Endothelial cell (in vitro differentiated cells): Measurements from ENCODE around the gene CRIP1. TPM values are rescaled to one million over a fixed set of nuclear protein-coding genes. Genes with fewer than 3 reads are reported as not detected.

Source experiments
- DNase-seq: peaks from one replicate; pipeline ENCODE4 v3.0.0; 2021; ENCODE audit warnings: low spot score
- H3K27ac Mint-ChIP-seq: one replicate; pipeline ENCODE4 v1.8.0; 2021; ENCODE audit warnings: mixed read lengths, inconsistent platforms; ENCODE audit not compliant: unreplicated experiment
- H3K27me3 Mint-ChIP-seq: one replicate; pipeline ENCODE4 v1.8.0; 2021; ENCODE audit warnings: mild to moderate bottlenecking, moderate library complexity, mixed read lengths, inconsistent platforms; ENCODE audit not compliant: unreplicated experiment
- H3K36me3 Mint-ChIP-seq: one replicate; pipeline ENCODE4 v1.8.0; 2021; ENCODE audit warnings: mild to moderate bottlenecking, low read depth, mixed read lengths, inconsistent platforms; ENCODE audit not compliant: unreplicated experiment
- H3K4me1 Mint-ChIP-seq: one replicate; pipeline ENCODE4 v1.8.0; 2021; ENCODE audit warnings: mild to moderate bottlenecking, mixed read lengths, inconsistent platforms; ENCODE audit not compliant: unreplicated experiment
- H3K4me3 Mint-ChIP-seq: one replicate; pipeline ENCODE4 v1.8.0; 2021; ENCODE audit warnings: mild to moderate bottlenecking, mixed read lengths, inconsistent platforms; ENCODE audit not compliant: unreplicated experiment
- H3K9me3 Mint-ChIP-seq: one replicate; pipeline ENCODE4 v1.8.0; 2021; ENCODE audit warnings: mixed read lengths, inconsistent platforms; ENCODE audit not compliant: unreplicated experiment
- total RNA-seq: library from RNA; stranded (reverse); fragmentation: NEBNext Ultra II Directional; extraction: Animal tissue kit (Norgen Biotek cat#: 25700); gene quantifications from one replicate; pipeline ENCODE4 v1.2.1, GENCODE V29; 2021; ENCODE audit not compliant: unreplicated experiment
- TF ChIP-seq, protein P1 (sequence below): fragments of 200-600 bp; sonication (generic); IDR thresholded peaks from one replicate; pipeline ENCODE4 v1.5.0; 2021; ENCODE audit warnings: antibody characterized with exemption; ENCODE audit not compliant: unreplicated experiment

Gene CRIP1
- total RNA-seq, 1 donor from 2014 or later: 2.5 TPM

DNA sequence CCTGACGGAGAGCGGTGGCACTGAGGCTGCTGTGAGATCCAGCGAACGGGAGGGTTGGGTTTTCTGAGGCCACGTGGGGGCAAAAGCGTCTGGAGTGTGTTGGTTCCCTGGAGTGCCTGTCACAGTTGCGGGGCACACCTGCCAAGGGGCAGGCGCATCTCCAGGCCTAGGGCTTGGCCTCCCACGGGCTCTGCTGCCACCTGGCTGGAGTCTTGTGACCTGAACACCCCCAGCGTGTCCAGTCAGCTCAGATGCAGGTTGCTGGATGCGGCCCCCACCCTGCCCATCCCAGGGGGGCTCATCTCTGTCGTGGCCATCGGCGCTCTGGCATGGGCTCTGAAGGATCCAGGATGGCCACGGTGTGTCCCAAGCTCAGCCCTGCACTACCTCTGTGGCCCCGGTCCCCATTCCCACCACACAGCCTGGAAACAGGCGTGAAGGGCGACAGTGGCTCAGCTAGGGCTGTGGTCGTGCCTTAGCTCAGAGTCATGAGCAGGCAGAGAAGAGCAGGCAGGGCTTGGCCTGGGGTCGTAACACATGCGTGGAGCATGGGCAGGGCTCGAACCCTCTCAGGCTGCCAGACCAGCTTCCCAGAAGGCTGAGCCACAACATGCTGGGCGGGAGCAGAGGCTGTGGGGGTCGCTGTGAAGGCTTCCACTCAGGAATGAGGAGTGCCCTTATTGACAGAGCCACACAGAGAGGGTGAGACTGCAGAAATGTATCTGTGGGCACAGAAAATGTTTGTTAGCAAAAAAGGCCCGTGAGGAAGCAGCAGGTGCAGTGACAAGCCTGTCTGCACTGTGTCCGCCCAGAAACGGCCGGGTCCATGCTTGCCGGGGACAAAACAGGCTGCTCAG, 35.6 kb upstream of the CRIP1 start:
- peaks cover 10% of the 10 kb centered on the region for H3K27me3 Mint-ChIP-seq
- H3K27ac Mint-ChIP-seq: no peak overlapping the region
- H3K9me3 Mint-ChIP-seq: no peaks in the 10 kb centered on the region
- no peak for DNase-seq
- H3K36me3 Mint-ChIP-seq: peaks cover 17% of the 10 kb centered on the region
- H3K4me1 Mint-ChIP-seq: no peaks in the 10 kb centered on the region
- H3K4me3 Mint-ChIP-seq: no peak overlapping the region
- TF ChIP-seq, protein P1, sequence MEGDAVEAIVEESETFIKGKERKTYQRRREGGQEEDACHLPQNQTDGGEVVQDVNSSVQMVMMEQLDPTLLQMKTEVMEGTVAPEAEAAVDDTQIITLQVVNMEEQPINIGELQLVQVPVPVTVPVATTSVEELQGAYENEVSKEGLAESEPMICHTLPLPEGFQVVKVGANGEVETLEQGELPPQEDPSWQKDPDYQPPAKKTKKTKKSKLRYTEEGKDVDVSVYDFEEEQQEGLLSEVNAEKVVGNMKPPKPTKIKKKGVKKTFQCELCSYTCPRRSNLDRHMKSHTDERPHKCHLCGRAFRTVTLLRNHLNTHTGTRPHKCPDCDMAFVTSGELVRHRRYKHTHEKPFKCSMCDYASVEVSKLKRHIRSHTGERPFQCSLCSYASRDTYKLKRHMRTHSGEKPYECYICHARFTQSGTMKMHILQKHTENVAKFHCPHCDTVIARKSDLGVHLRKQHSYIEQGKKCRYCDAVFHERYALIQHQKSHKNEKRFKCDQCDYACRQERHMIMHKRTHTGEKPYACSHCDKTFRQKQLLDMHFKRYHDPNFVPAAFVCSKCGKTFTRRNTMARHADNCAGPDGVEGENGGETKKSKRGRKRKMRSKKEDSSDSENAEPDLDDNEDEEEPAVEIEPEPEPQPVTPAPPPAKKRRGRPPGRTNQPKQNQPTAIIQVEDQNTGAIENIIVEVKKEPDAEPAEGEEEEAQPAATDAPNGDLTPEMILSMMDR: no peak

DNA sequence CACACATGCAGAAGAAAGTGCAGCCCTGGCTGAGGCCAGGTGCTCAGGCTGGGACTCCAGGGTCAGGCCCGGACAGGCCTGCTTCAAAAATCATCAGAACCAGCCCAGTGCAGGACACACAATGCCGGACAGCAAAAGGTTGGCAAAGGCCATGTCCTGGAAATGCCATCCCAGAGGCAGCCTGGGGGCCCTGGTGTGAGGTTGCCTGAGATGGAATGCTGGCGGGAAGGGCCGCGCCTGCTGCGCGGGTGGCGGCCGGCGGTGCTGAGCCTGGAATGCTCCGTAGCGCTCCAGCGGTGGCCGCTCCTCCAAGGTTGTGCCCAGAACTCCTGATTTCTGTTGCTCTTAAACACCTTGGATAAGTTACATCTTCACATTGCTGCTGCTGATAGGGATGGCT, 33.7 kb upstream of the CRIP1 start:
- no peak for DNase-seq
- H3K4me1 Mint-ChIP-seq: no peaks in the 10 kb centered on the region
- no peaks in the 10 kb centered on the region for H3K9me3 Mint-ChIP-seq
- H3K4me3 Mint-ChIP-seq: no peak overlapping the region
- no peak overlapping the region for H3K27ac Mint-ChIP-seq
- TF ChIP-seq, protein P1: no peak
- peaks cover 12% of the 10 kb centered on the region for H3K27me3 Mint-ChIP-seq
- H3K36me3 Mint-ChIP-seq: peaks cover 17% of the 10 kb centered on the region

DNA sequence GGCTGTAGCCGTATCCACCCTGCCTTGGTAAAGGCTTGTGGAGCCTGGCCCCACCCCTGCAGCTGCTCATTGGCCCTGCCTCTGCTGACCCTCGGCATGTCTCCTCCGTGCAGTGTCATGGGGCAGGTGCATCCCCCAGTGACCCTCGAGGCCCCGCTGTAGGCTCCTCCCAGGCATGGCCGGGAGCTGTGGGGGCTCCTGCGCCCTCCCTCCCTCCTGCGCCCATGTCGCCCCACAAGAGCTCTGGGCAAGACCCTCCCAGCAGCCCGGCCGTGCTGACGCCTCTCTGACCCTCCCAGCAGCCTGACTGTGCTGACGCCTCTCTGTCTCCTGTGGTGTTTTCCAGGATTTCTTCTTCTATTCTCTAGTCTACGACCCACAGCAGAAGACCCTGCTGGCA, 32.8 kb upstream of the CRIP1 start:
- no peak overlapping the region for H3K27ac Mint-ChIP-seq
- H3K27me3 Mint-ChIP-seq: peaks cover 8% of the 10 kb centered on the region
- TF ChIP-seq, protein P1: no peak
- H3K4me1 Mint-ChIP-seq: no peaks in the 10 kb centered on the region
- peaks cover 17% of the 10 kb centered on the region for H3K36me3 Mint-ChIP-seq
- H3K4me3 Mint-ChIP-seq: no peak overlapping the region
- no peak for DNase-seq
- no peaks in the 10 kb centered on the region for H3K9me3 Mint-ChIP-seq

DNA sequence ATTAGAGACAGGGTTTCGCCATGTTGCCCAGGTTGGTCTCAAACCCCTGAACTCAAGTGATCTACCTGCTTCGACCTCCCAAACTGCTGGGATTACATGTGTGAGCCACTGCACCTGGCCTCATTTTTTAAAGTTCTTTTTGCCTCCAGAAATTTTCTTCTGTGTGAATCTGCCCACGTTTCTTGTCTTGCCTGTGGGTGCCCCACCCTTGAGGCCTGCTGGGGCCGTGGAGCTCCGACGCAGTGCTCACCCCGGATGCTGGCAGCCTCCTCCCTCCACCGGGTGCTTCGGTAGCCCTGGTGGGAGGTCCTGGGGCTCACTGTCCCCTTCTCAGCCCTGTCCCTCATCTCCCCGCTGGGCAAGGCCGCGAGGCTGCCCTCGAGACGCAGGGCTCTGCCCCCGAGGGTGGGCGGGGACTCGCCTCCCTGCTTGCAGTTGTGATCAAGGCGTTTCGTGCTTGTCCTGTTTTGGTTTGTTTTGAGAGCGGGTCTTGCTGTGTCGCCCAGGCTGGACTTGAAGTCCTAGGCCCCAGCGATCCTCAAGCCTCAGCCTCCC, 31.5 kb upstream of the CRIP1 start:
- DNase-seq: no peak
- TF ChIP-seq, protein P1: no peak
- no peaks in the 10 kb centered on the region for H3K4me1 Mint-ChIP-seq
- no peak overlapping the region for H3K4me3 Mint-ChIP-seq
- peaks cover 8% of the 10 kb centered on the region for H3K27me3 Mint-ChIP-seq
- H3K9me3 Mint-ChIP-seq: no peaks in the 10 kb centered on the region
- H3K36me3 Mint-ChIP-seq: peaks cover 17% of the 10 kb centered on the region
- no peak overlapping the region for H3K27ac Mint-ChIP-seq
